ENCODE measurements around the gene SLIRP. TPM values are rescaled to one million over a fixed set of nuclear protein-coding genes. Genes with fewer than 3 reads are reported as not detected.
A peak's percentile ranks its signal among the peaks of the same experiment; 100 is the strongest.

The SLIRP gene
- polyA plus RNA-seq, 1 of the 3 experiments (the other 2 are of a cell fraction) = 306 TPM

DNA sequence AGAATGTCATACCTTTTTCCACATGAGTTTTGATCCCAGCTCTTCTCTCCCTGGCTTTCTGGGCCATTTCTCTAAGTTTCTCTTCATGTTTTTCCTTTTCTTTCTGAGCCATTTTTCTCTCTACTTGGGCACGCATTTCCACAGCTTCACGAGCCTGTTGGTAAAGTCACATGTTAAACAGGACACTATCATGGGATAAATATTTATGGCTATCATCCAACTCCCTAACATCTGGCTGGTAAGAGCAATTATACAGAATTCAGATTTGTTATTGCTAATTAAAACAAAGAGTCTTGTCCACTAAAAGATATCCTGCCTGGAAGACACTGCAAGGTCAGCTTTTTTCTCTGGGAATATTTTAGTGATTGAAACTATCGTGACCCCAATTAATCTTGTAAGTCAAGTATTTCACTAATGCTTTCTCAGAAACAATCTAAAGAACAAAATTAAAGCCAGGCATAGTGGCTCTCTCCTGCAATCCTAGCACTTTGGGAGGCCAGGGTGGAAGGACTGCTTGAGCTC is 23.1 kb downstream of the SLIRP start (continued):
- TF ChIP-seq, protein P1, sequence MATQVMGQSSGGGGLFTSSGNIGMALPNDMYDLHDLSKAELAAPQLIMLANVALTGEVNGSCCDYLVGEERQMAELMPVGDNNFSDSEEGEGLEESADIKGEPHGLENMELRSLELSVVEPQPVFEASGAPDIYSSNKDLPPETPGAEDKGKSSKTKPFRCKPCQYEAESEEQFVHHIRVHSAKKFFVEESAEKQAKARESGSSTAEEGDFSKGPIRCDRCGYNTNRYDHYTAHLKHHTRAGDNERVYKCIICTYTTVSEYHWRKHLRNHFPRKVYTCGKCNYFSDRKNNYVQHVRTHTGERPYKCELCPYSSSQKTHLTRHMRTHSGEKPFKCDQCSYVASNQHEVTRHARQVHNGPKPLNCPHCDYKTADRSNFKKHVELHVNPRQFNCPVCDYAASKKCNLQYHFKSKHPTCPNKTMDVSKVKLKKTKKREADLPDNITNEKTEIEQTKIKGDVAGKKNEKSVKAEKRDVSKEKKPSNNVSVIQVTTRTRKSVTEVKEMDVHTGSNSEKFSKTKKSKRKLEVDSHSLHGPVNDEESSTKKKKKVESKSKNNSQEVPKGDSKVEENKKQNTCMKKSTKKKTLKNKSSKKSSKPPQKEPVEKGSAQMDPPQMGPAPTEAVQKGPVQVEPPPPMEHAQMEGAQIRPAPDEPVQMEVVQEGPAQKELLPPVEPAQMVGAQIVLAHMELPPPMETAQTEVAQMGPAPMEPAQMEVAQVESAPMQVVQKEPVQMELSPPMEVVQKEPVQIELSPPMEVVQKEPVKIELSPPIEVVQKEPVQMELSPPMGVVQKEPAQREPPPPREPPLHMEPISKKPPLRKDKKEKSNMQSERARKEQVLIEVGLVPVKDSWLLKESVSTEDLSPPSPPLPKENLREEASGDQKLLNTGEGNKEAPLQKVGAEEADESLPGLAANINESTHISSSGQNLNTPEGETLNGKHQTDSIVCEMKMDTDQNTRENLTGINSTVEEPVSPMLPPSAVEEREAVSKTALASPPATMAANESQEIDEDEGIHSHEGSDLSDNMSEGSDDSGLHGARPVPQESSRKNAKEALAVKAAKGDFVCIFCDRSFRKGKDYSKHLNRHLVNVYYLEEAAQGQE (IDR thresholded peaks at IDR 0.05; ENCODE audit: low read depth, low read length) = no peak
- no peak for TF ChIP-seq FOXM1 (IDR thresholded peaks at IDR 0.05; ENCODE audit: low read depth)

DNA sequence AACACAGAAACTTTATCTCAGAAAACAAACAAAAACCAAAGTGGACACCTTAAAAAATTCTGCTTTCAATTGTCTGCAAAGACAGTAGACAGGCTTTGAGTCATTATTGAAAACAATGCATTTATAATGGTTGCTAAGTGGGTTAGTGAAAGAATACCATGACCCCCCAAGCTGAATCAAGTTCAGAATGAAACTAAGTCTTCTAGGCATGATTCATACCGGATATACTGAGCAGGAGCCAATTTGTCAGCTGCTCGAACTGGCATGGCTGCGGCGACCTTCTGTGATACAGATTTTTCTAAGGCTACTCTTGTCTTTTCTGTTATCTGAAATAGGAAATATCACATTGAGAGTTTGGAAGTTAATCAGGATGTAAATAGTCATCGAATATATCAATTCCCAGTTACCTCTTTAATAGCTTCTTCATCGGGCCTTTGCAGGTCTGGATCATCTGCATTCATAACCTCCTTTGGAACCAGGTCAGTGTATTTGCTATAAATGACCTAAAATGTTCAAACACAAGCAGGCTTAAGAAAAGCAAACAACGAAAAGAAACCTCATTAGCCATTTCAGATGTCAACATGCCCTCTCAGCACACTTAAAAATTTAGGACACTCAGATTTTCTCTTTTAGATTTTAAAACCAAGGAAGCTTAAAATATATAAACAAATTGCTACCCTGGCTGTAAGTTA is 30.8 kb downstream of the SLIRP start:
- WGBS (ENCODE audit: low lambda C conversion rate) = 77% methylated on average over 7 of the region's 7 CpGs
- Histone ChIP-seq H3F3A (replicated peaks; ENCODE audit: insufficient read depth) (no peaks in the 10 kb centered on the region), H3K27me3 (ENCODE audit: insufficient read depth) (no peaks in the 10 kb centered on the region), H3K36me3 (replicated peaks in 1 of 2; ENCODE audit: control insufficient read depth in 1 of 2, insufficient read depth in 2 of 2, low read length in 1 of 2) (peaks cover 51 to 70% of the 10 kb centered on the region in 2 experiments), H3K27ac (ENCODE audit: low read depth in 2 of 2, low read length in 1 of 2) (peak overlapping the region in 1 of 2 experiments; percentile 51; a peak in 2 of 4 replicates), H3K9ac (no peak overlapping the region), H3K4me3 (ENCODE audit: low read depth in 2 of 2, low read length in 1 of 2) (no peak overlapping the region), H3K9me3 (no peaks in the 10 kb centered on the region), H3K9me2 (no peaks in the 10 kb centered on the region), H2AFZ (ENCODE audit: low read depth) (no peak overlapping the region), H3K4me2 (peak overlapping the region; percentile 2; the same call in 1 of the 2 replicates), H3K4me1 (ENCODE audit: control insufficient read depth in 1 of 2, insufficient read depth in 2 of 2, low read depth in 1 of 2, low read length in 1 of 2) (no peaks in the 10 kb centered on the region), H3K79me2 (ENCODE audit: insufficient read depth) (peaks cover 39% of the 10 kb centered on the region), H4K20me1 (ENCODE audit: insufficient read depth) (peaks cover 4% of the 10 kb centered on the region)
- POLR2A ChIA-PET = no interaction called here
- CTCF ChIA-PET = interaction anchor here (1.5 kb wide), 1 partner anchor 13 kb away, joined by 6 read pairs; no protein-coding TSS in a partner anchor
- TF ChIP-seq TEAD4 (IDR thresholded peaks at IDR 0.05; ENCODE audit: borderline replicate concordance, insufficient read depth) (no peak), RXRA (IDR thresholded peaks at IDR 0.05; ENCODE audit: borderline replicate concordance, low read depth) (no peak), ELF1 (IDR thresholded peaks at IDR 0.05) (no peak), JUND (IDR thresholded peaks at IDR 0.05) (no peak), FOXM1 (IDR thresholded peaks at IDR 0.05; ENCODE audit: low read depth) (no peak), TAF1 (IDR thresholded peaks at IDR 0.05; ENCODE audit: borderline replicate concordance, low read depth, low read length) (no peak), POLR2AphosphoS5 (IDR thresholded peaks at IDR 0.05; ENCODE audit: low read depth, low read length) (no peak)
- TF ChIP-seq, protein P2, sequence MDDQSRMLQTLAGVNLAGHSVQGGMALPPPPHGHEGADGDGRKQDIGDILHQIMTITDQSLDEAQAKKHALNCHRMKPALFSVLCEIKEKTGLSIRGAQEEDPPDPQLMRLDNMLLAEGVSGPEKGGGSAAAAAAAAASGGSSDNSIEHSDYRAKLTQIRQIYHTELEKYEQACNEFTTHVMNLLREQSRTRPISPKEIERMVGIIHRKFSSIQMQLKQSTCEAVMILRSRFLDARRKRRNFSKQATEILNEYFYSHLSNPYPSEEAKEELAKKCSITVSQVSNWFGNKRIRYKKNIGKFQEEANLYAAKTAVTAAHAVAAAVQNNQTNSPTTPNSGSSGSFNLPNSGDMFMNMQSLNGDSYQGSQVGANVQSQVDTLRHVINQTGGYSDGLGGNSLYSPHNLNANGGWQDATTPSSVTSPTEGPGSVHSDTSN (IDR thresholded peaks at IDR 0.05) = no peak
- no peak for DNase-seq

DNA sequence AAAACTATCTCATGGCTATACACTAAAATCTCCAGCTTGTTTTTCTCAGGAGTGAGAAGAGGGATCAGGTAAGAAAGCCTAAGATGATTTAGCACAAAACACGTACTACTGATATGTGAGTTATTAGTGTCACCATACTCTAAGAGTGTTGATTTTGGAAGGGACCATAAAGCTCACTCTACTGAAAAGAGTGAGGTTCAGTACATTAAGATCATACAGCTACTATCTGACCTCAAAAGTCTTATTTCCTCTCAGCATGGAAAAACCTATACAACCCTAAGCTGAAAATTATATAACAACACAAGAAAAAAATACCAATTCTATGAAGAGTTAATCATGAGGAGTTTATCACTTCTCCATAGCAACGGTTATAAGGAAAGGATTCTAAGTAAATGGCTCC is 33.5 kb downstream of the SLIRP start:
- Histone ChIP-seq H4K20me1 (ENCODE audit: insufficient read depth) (peaks cover 4% of the 10 kb centered on the region), H2AFZ (ENCODE audit: low read depth) (no peak overlapping the region), H3K9ac (no peak overlapping the region), H3K9me3 (no peaks in the 10 kb centered on the region), H3F3A (replicated peaks; ENCODE audit: insufficient read depth) (no peaks in the 10 kb centered on the region), H3K4me1 (ENCODE audit: control insufficient read depth in 1 of 2, insufficient read depth in 2 of 2, low read depth in 1 of 2, low read length in 1 of 2) (no peaks in the 10 kb centered on the region), H3K79me2 (ENCODE audit: insufficient read depth) (peaks cover 55% of the 10 kb centered on the region), H3K9me2 (no peaks in the 10 kb centered on the region), H3K4me2 (no peak overlapping the region), H3K27ac (ENCODE audit: low read depth in 2 of 2, low read length in 1 of 2) (no peak overlapping the region), H3K4me3 (ENCODE audit: low read depth in 2 of 2, low read length in 1 of 2) (no peak overlapping the region), H3K36me3 (replicated peaks in 1 of 2; ENCODE audit: control insufficient read depth in 1 of 2, insufficient read depth in 2 of 2, low read length in 1 of 2) (peaks cover 43 to 56% of the 10 kb centered on the region in 2 experiments), H3K27me3 (ENCODE audit: insufficient read depth) (no peaks in the 10 kb centered on the region)
- ChIA-PET POLR2A (interaction anchor here (0.7 kb wide), 1 partner anchor 598 kb away, joined by 4 read pairs; no protein-coding TSS in a partner anchor), CTCF (no interaction called here)
- WGBS (ENCODE audit: low lambda C conversion rate) = 94% methylated on average over 2 of the region's 2 CpGs
- no peak for DNase-seq
- no peak for TF ChIP-seq TEAD4 (IDR thresholded peaks at IDR 0.05; ENCODE audit: borderline replicate concordance, insufficient read depth)
- TF ChIP-seq, protein P1 (IDR thresholded peaks at IDR 0.05; ENCODE audit: low read depth, low read length) = no peak
- TF ChIP-seq, protein P3, sequence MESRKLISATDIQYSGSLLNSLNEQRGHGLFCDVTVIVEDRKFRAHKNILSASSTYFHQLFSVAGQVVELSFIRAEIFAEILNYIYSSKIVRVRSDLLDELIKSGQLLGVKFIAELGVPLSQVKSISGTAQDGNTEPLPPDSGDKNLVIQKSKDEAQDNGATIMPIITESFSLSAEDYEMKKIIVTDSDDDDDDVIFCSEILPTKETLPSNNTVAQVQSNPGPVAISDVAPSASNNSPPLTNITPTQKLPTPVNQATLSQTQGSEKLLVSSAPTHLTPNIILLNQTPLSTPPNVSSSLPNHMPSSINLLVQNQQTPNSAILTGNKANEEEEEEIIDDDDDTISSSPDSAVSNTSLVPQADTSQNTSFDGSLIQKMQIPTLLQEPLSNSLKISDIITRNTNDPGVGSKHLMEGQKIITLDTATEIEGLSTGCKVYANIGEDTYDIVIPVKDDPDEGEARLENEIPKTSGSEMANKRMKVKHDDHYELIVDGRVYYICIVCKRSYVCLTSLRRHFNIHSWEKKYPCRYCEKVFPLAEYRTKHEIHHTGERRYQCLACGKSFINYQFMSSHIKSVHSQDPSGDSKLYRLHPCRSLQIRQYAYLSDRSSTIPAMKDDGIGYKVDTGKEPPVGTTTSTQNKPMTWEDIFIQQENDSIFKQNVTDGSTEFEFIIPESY (IDR thresholded peaks at IDR 0.05; ENCODE audit: borderline replicate concordance, low read depth) = no peak
- no peak for TF ChIP-seq POLR2AphosphoS5 (IDR thresholded peaks at IDR 0.05; ENCODE audit: low read depth, low read length)
- no peak for TF ChIP-seq FOXJ3 (CRISPR knock-in tag; IDR thresholded peaks at IDR 0.05)
- no peak for TF ChIP-seq GATA2 (CRISPR knock-in tag; IDR thresholded peaks at IDR 0.05)
- no peak for TF ChIP-seq NRF1 (IDR thresholded peaks at IDR 0.05; ENCODE audit: low read depth, low read length)
